ENCODE results near the gene NEUROG1. TPM values are rescaled to one million over a fixed set of nuclear protein-coding genes. Genes with fewer than 3 reads are reported as not detected.
A peak's percentile ranks its signal among the peaks of the same experiment; 100 is the strongest.

NEUROG1 gene
- total RNA-seq, 4 donors from 2014 or later = not detected

DNA sequence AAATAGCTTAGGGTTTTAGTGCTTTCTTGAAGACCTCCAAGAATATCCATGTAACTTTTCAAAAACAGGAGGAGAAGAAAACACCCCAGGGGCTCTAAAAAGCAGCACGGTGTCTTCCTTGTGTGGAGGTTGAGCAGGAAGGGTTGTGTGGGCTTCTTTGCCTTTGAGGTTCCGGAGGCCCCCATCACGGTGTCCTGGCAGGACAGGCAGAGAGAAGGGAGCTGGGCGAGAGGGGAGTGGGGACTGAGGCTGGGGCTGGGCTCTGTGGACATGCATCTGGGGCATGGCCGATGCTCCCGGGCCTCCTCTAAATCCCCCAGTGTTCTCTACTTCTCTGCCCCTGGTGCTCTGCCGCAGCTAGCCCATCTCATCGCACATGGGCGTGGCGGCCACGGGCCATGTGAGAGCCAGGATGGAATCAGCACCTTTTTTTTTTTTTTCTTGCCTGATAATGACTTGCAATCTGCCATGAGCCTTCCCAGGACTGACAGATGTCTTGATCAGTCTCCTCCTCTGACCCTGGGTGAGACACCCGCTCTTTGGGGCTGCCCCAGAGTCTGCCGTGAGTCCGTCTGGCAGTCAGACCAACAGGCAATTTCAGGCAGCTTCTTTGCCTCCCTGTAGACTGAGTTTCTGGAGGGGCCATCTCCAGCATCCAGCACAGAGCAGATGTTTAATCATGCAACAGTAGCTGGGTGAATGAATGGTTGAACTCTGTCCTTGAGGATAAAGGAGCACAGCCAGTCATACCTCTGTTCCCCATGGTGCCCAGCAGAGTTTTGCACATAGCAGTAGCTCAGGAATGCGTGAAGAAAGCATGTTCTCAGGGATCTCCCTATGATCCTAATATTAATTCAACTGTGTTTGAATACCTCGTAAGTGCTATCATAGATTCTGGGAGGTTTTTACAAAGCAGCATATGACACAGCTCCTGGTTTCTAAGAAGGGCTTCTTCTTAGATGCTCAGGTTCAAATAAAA lies 30.9 kb upstream of the NEUROG1 start:
- Histone ChIP-seq H3K36me3 (no peaks in the 10 kb centered on the region), H3K27me3 (peaks cover 0 to 22% (median 0%) of the 10 kb centered on the region in 4 donors), H3K27ac (replicated peaks in 1 of 4) (no peak overlapping the region), H3K4me3 (no peak overlapping the region), H3K9me3 (no peaks in the 10 kb centered on the region), H3K4me1 (no peaks in the 10 kb centered on the region)
- TF ChIP-seq EP300 (IDR thresholded peaks at IDR 0.05) (no peak), POLR2AphosphoS5 (IDR thresholded peaks at IDR 0.05) (no peak), CTCF (IDR thresholded peaks at IDR 0.05) (no peak), POLR2A (IDR thresholded peaks at IDR 0.05; ENCODE audit: low read depth) (no peak)
- intact Hi-C loops (cut with DNase I) = loop anchor here (10.0 kb wide), 1 partner anchor 638 kb away; no protein-coding TSS in a partner anchor
- 77% methylated on average over 16 of the region's 16 CpGs for WGBS
- no peak for DNase-seq (ENCODE audit: extremely low spot score)

- DNase-seq (ENCODE audit: extremely low spot score) = no peak
- no peak overlapping the region for H3K27ac ChIP-seq (replicated peaks in 1 of 4)
- TF ChIP-seq CTCF (IDR thresholded peaks at IDR 0.05) (peak; percentile 66 to 88 (median 68)), POLR2AphosphoS5 (IDR thresholded peaks at IDR 0.05) (no peak), EP300 (IDR thresholded peaks at IDR 0.05) (no peak), POLR2A (IDR thresholded peaks at IDR 0.05; ENCODE audit: low read depth) (no peak)
- peaks cover 0 to 3% (median 1%) of the 10 kb centered on the region in 4 donors for H3K4me1 ChIP-seq
- H3K27me3 ChIP-seq = peaks cover 0 to 22% (median 0%) of the 10 kb centered on the region in 4 donors
- H3K9me3 ChIP-seq = no peaks in the 10 kb centered on the region
- 29% methylated on average over 16 of the region's 16 CpGs for WGBS
- no peak overlapping the region for H3K4me3 ChIP-seq
- intact Hi-C loops (cut with DNase I) = loop anchor here (10.0 kb wide), 1 partner anchor 639 kb away; no protein-coding TSS in a partner anchor
- no peaks in the 10 kb centered on the region for H3K36me3 ChIP-seq
Measured at GRCh38 chr5:135565725-135566421, 30.1 kb upstream of the NEUROG1 start.

DNA sequence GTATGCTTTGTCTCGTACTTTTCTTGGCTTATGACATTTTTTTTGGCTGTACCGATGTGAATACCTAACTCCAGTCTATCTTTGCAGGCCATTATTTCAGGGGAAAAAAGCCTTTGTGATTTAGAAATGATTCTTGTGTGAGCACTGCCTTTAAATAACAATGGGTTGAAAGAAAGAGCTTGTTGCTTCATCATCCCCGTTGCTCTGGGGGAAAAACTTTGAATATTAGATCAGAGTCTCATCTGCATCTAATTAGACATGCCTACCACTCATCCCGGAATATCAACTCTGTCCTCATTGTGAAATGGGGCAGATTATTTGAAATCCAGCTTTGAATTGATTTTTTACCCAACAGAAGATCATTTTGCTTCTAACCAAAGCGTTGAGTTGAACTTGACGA lies 29.5 kb upstream of the NEUROG1 start:
- intact Hi-C loops (cut with DNase I) = loop anchor here (10.0 kb wide), 1 partner anchor 640 kb away; no protein-coding TSS in a partner anchor

GRCh38 chr5:135564331-135564730 lies 28.6 kb upstream of the NEUROG1 start:
- H3K9me3 ChIP-seq = no peaks in the 10 kb centered on the region
- H3K27ac ChIP-seq (replicated peaks in 1 of 4) = no peak overlapping the region
- H3K27me3 ChIP-seq = peaks cover 0 to 29% (median under 1%) of the 10 kb centered on the region in 4 donors
- 90% methylated on average over 5 of the region's 5 CpGs for WGBS
- H3K36me3 ChIP-seq = no peaks in the 10 kb centered on the region
- TF ChIP-seq EP300 (IDR thresholded peaks at IDR 0.05) (no peak), CTCF (IDR thresholded peaks at IDR 0.05) (no peak), POLR2A (IDR thresholded peaks at IDR 0.05; ENCODE audit: low read depth) (no peak), POLR2AphosphoS5 (IDR thresholded peaks at IDR 0.05) (no peak)
- H3K4me3 ChIP-seq = no peak overlapping the region
- H3K4me1 ChIP-seq = peaks cover 0 to 7% (median 1%) of the 10 kb centered on the region in 4 donors
- DNase-seq (ENCODE audit: extremely low spot score) = no peak
- intact Hi-C loops (cut with DNase I) = loop anchor here (10.0 kb wide), 1 partner anchor 640 kb away; no protein-coding TSS in a partner anchor

More for the DNA sequence above, 29.5 kb upstream of the NEUROG1 start:
- H3K27me3 ChIP-seq = peaks cover 0 to 28% (median 0%) of the 10 kb centered on the region in 4 donors
- H3K4me3 ChIP-seq = no peak overlapping the region
- H3K9me3 ChIP-seq = no peaks in the 10 kb centered on the region
- TF ChIP-seq POLR2AphosphoS5 (IDR thresholded peaks at IDR 0.05) (no peak), POLR2A (IDR thresholded peaks at IDR 0.05; ENCODE audit: low read depth) (no peak), CTCF (IDR thresholded peaks at IDR 0.05) (no peak), EP300 (IDR thresholded peaks at IDR 0.05) (no peak)
- no peak overlapping the region for H3K27ac ChIP-seq (replicated peaks in 1 of 4)
- no peak for DNase-seq (ENCODE audit: extremely low spot score)
- 84% methylated on average over 6 of the region's 6 CpGs for WGBS
- H3K36me3 ChIP-seq = no peaks in the 10 kb centered on the region
- H3K4me1 ChIP-seq = peaks cover 0 to 7% (median 1%) of the 10 kb centered on the region in 4 donors
